ENCODE measurements around the gene AEBP1. TPM values are rescaled to one million over a fixed set of nuclear protein-coding genes. Genes with fewer than 3 reads are reported as not detected.
A peak's percentile ranks its signal among the peaks of the same experiment; 100 is the strongest.
"Not testable (repeated sequence)": the region's sequence is repeated elsewhere in the genome, so short reads cannot be mapped to it uniquely, and the experiment has no call there.

Gene AEBP1
- total RNA-seq, 1 donor = 267 TPM

- Histone ChIP-seq H3K36me3 (ENCODE audit: insufficient read depth, low read length) (peaks cover 26% of the 10 kb centered on the region), H3K4me2 (ENCODE audit: insufficient read depth, low read length) (peak overlapping the region; percentile 99), H3K4me3 (ENCODE audit: insufficient read depth, low read length) (no peak overlapping the region), H3K9me3 (ENCODE audit: low read depth, low read length) (no peaks in the 10 kb centered on the region), H3K4me1 (ENCODE audit: insufficient read depth, low read length) (peaks cover 11% of the 10 kb centered on the region), H3K27me3 (ENCODE audit: insufficient read depth, low read length) (no peaks in the 10 kb centered on the region), H3K79me2 (ENCODE audit: insufficient read depth, low read length) (peaks cover 40% of the 10 kb centered on the region), H4K20me1 (ENCODE audit: insufficient read depth, low read length) (no peaks in the 10 kb centered on the region), H2AFZ (ENCODE audit: low read length) (no peak overlapping the region), H3K27ac (ENCODE audit: low read depth, low read length) (no peak overlapping the region)
- TF ChIP-seq, protein P1, sequence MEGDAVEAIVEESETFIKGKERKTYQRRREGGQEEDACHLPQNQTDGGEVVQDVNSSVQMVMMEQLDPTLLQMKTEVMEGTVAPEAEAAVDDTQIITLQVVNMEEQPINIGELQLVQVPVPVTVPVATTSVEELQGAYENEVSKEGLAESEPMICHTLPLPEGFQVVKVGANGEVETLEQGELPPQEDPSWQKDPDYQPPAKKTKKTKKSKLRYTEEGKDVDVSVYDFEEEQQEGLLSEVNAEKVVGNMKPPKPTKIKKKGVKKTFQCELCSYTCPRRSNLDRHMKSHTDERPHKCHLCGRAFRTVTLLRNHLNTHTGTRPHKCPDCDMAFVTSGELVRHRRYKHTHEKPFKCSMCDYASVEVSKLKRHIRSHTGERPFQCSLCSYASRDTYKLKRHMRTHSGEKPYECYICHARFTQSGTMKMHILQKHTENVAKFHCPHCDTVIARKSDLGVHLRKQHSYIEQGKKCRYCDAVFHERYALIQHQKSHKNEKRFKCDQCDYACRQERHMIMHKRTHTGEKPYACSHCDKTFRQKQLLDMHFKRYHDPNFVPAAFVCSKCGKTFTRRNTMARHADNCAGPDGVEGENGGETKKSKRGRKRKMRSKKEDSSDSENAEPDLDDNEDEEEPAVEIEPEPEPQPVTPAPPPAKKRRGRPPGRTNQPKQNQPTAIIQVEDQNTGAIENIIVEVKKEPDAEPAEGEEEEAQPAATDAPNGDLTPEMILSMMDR (IDR thresholded peaks at IDR 0.05; ENCODE audit: extremely low read depth, low read depth, low read length) = no peak
- peak; percentile 58 for DNase-seq (ENCODE audit: insufficient read length, low spot score, missing footprints)
These were observed 17.7 kb downstream of the AEBP1 start for GRCh38 chr7:44121761-44122420.

- peaks cover 26% of the 10 kb centered on the region for H3K36me3 ChIP-seq (ENCODE audit: insufficient read depth, low read length)
- H4K20me1 ChIP-seq (ENCODE audit: insufficient read depth, low read length) = no peaks in the 10 kb centered on the region
- no peaks in the 10 kb centered on the region for H3K9me3 ChIP-seq (ENCODE audit: low read depth, low read length)
- peaks cover 11% of the 10 kb centered on the region for H3K4me1 ChIP-seq (ENCODE audit: insufficient read depth, low read length)
- peak overlapping the region; percentile 78 for H2AFZ ChIP-seq (ENCODE audit: low read length)
- H3K27ac ChIP-seq (ENCODE audit: low read depth, low read length) = peak overlapping the region; percentile 56
- H3K4me3 ChIP-seq (ENCODE audit: insufficient read depth, low read length) = peak overlapping the region; percentile 85
- H3K4me2 ChIP-seq (ENCODE audit: insufficient read depth, low read length) = peak overlapping the region; percentile 99
- peaks cover 40% of the 10 kb centered on the region for H3K79me2 ChIP-seq (ENCODE audit: insufficient read depth, low read length)
- peak; percentile 27 for DNase-seq (ENCODE audit: insufficient read length, low spot score, missing footprints)
- no peaks in the 10 kb centered on the region for H3K27me3 ChIP-seq (ENCODE audit: insufficient read depth, low read length)
- TF ChIP-seq, protein P1 (IDR thresholded peaks at IDR 0.05; ENCODE audit: extremely low read depth, low read depth, low read length) = no peak
These were observed 18.4 kb downstream of the AEBP1 start for GRCh38 chr7:44122529-44122928.

DNA sequence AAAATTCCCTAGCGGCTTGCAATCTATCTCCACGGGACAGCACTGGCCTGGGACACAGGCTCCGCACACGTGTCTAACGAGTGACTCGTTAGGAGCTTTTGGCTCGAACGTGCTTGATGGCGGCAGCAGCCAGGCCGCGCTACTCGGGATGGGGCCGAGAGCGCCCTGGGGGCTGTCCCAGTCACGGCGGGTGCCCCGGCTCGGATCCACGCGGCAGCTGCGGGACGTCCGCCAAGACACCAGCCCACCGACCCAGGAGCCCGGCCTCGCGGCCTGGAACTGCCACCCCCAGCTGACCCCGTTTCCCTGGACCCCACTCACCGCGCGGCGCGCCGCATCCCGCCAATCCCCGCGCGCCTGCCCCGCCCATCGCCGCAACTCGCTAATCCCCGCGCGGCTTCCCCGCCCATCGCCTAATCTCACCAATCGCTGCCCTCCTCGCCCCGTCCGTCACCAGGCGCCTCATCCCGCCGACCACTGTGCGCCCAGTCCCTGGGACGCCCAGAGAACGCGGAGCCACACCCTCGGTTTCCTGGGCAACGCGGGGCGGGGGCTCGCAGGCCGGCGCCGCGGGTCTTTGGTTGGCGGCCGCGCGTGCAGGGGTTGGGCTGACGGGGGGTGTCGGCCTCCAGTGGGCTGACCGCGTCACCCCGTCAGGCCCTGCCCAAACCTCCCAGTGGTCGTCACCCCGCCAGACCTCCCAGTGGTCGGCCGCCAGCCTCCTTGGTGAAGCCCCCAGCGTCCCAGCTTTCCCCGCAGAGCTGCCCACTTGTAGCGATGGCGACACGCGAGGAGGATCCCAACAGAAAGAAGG lies 19.3 kb downstream of the AEBP1 start, which contains the start of gene POLD2:
Gene POLD2 (minus strand): TSS at position 359 of the 814 bp plus-strand sequence. CDS start 1,495 bp downstream, outside the sequence.
- TF ChIP-seq, protein P1 (IDR thresholded peaks at IDR 0.05; ENCODE audit: extremely low read depth, low read depth, low read length) = no peak
- Histone ChIP-seq H3K79me2 (ENCODE audit: insufficient read depth, low read length) (peaks cover 36% of the 10 kb centered on the region), H3K4me3 (ENCODE audit: insufficient read depth, low read length) (peak within 1 kb of the TSS; percentile 85), H3K27ac (ENCODE audit: low read depth, low read length) (peak within 1 kb of the TSS; percentile 56), H3K27me3 (ENCODE audit: insufficient read depth, low read length) (no peaks in the 10 kb centered on the region), H3K9me3 (ENCODE audit: low read depth, low read length) (no peaks in the 10 kb centered on the region), H3K36me3 (ENCODE audit: insufficient read depth, low read length) (peaks cover 26% of the 10 kb centered on the region), H2AFZ (ENCODE audit: low read length) (peak within 1 kb of the TSS; percentile 96), H3K4me2 (ENCODE audit: insufficient read depth, low read length) (peak within 1 kb of the TSS; percentile 99), H3K4me1 (ENCODE audit: insufficient read depth, low read length) (peaks cover 11% of the 10 kb centered on the region), H4K20me1 (ENCODE audit: insufficient read depth, low read length) (no peaks in the 10 kb centered on the region)
- peak; percentile 100 for DNase-seq (ENCODE audit: insufficient read length, low spot score, missing footprints)

GRCh38 chr7:44124822-44125202 lies 20.7 kb downstream of the AEBP1 start:
- TF ChIP-seq, protein P1 (IDR thresholded peaks at IDR 0.05; ENCODE audit: extremely low read depth, low read depth, low read length) = no peak
- Histone ChIP-seq H3K27me3 (ENCODE audit: insufficient read depth, low read length) (no peaks in the 10 kb centered on the region), H3K79me2 (ENCODE audit: insufficient read depth, low read length) (peaks cover 27% of the 10 kb centered on the region), H3K4me3 (ENCODE audit: insufficient read depth, low read length) (no peak overlapping the region), H3K4me2 (ENCODE audit: insufficient read depth, low read length) (no peak overlapping the region), H2AFZ (ENCODE audit: low read length) (no peak overlapping the region), H3K9me3 (ENCODE audit: low read depth, low read length) (no peaks in the 10 kb centered on the region), H3K36me3 (ENCODE audit: insufficient read depth, low read length) (peaks cover 20% of the 10 kb centered on the region), H4K20me1 (ENCODE audit: insufficient read depth, low read length) (no peaks in the 10 kb centered on the region), H3K4me1 (ENCODE audit: insufficient read depth, low read length) (peaks cover 11% of the 10 kb centered on the region), H3K27ac (ENCODE audit: low read depth, low read length) (no peak overlapping the region)
- no peak for DNase-seq (ENCODE audit: insufficient read length, low spot score, missing footprints)

GRCh38 chr7:44126574-44126973 lies 22.4 kb downstream of the AEBP1 start:
- not testable (repeated sequence) for H3K36me3 ChIP-seq (ENCODE audit: insufficient read depth, low read length); H3K27me3 ChIP-seq (ENCODE audit: insufficient read depth, low read length); H3K9me3 ChIP-seq (ENCODE audit: low read depth, low read length); H3K27ac ChIP-seq (ENCODE audit: low read depth, low read length); H3K4me3 ChIP-seq (ENCODE audit: insufficient read depth, low read length); H2AFZ ChIP-seq (ENCODE audit: low read length); H4K20me1 ChIP-seq (ENCODE audit: insufficient read depth, low read length); DNase-seq (ENCODE audit: insufficient read length, low spot score, missing footprints); H3K4me2 ChIP-seq (ENCODE audit: insufficient read depth, low read length)
- peaks cover 11% of the 10 kb centered on the region for H3K4me1 ChIP-seq (ENCODE audit: insufficient read depth, low read length)
- peaks cover 13% of the 10 kb centered on the region for H3K79me2 ChIP-seq (ENCODE audit: insufficient read depth, low read length)

Measured in osteoblast (primary cell).